ENCODE results near the gene SLC25A21. TPM values are rescaled to one million over a fixed set of nuclear protein-coding genes. Genes with fewer than 3 reads are reported as not detected.

SLC25A21 gene
- total RNA-seq, 2 donors from 2014 or later = not detected

DNA sequence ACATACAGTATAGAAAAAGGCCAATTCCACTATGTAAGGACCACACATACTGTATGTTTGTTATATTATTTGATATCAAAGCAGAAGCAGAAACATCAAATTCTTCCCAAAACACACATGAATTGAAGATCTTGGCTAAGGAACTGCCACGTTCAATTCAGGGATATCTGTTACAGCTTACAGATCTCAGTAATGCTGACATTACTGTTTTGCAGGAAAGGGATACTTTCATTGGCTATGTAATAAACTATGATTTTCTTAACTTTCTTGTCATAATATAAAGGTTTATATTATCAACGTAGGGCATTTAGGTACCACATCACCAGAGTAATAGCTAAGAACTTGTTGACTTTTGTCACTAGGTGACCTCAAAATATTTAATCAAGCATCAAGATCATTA is 362.2 kb downstream of the SLC25A21 start:
- Mint-ChIP-seq H3K27ac (no peak overlapping the region), H3K27me3 (ENCODE audit: low read depth) (no peaks in the 10 kb centered on the region), H3K4me1 (ENCODE audit: low read depth) (no peaks in the 10 kb centered on the region), H3K4me3 (no peak overlapping the region), H3K36me3 (ENCODE audit: insufficient read depth in 2 of 2) (peaks cover 0 to 2% of the 10 kb centered on the region in 2 donors), H3K9me3 (peaks cover 1 to 2% of the 10 kb centered on the region in 2 donors)
- ATAC-seq (replicated peaks in 1 of 2) (no peak), DNase-seq (no peak)

DNA sequence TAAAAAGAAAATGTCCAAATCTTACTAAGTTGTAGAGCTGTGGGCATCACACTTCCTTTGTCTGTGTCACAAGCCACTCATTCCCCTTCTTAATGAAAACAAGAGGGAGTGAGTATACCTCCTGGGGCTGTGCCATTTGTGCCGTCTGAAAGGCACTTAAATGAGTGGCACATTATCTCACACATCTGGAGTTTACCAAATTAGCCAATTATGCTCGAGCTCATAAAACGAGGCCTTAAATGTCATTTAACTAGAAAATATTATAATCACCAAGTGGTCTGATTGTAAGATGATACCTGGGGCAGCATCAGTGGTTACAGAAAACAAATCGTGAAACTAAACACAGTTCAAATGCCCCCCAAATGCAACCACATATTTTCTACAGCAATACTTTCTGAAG is 364.7 kb downstream of the SLC25A21 start:
- no peaks in the 10 kb centered on the region for H3K4me1 Mint-ChIP-seq (ENCODE audit: low read depth)
- H3K27ac Mint-ChIP-seq = no peak overlapping the region
- no peaks in the 10 kb centered on the region for H3K27me3 Mint-ChIP-seq (ENCODE audit: low read depth)
- DNase-seq (no peak), ATAC-seq (replicated peaks in 1 of 2) (no peak)
- peaks cover 0 to 2% of the 10 kb centered on the region in 2 donors for H3K36me3 Mint-ChIP-seq (ENCODE audit: insufficient read depth in 2 of 2)
- H3K4me3 Mint-ChIP-seq = no peak overlapping the region
- peaks cover 2 to 4% of the 10 kb centered on the region in 2 donors for H3K9me3 Mint-ChIP-seq

DNA sequence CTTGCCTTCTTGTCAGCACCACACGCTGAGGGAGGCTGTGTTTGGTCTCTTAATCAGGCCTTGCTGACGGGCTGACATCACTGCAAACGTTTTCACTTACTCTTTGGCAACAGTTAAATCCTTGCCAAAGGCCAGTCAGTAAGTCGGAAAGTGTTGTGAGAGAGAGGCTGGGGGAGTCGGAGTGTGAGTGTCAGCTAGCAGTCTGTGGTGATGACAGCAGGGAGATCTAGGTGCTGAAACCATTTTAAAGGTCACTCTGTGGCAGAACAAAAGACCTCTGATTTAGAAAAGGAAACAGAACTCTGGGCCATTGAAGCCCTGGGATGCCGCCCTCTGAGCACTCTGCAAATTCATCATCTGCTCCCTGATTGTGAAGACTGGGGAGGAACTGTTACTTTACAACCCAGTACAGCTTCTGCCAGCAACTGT is 367.3 kb downstream of the SLC25A21 start:
- ATAC-seq (replicated peaks in 1 of 2) (no peak), DNase-seq (no peak)
- Mint-ChIP-seq H3K9me3 (peaks cover 2 to 4% of the 10 kb centered on the region in 2 donors), H3K4me3 (no peak overlapping the region), H3K4me1 (ENCODE audit: low read depth) (no peaks in the 10 kb centered on the region), H3K36me3 (ENCODE audit: insufficient read depth in 2 of 2) (peaks cover 0 to 2% of the 10 kb centered on the region in 2 donors), H3K27ac (no peak overlapping the region), H3K27me3 (ENCODE audit: low read depth) (no peaks in the 10 kb centered on the region)

DNA sequence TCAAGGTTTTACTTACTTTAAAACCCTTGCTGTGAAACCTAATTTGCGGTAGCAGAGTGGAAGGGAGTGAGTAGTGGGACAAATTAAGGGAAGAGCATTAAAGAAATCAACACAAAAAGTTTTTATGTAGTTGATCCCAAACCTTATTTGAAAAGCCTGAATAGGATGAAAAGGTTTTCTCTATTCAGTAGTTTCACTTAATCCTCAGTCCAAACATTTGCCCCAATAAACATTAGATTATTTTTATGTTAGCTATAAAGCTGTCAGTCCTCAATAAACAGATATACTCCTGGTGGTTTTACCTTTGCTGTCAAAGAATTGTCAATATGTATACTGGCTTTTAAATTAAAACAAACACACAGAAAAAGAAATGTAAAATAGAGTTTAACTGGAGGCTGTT is 374.8 kb downstream of the SLC25A21 start:
- Mint-ChIP-seq H3K27me3 (ENCODE audit: low read depth) (no peaks in the 10 kb centered on the region), H3K27ac (no peak overlapping the region), H3K36me3 (ENCODE audit: insufficient read depth in 2 of 2) (no peaks in the 10 kb centered on the region), H3K4me3 (no peak overlapping the region), H3K9me3 (peaks cover 0 to 2% of the 10 kb centered on the region in 2 donors), H3K4me1 (ENCODE audit: low read depth) (no peaks in the 10 kb centered on the region)
- DNase-seq = no peak
- no peak for ATAC-seq (replicated peaks in 1 of 2)

DNA sequence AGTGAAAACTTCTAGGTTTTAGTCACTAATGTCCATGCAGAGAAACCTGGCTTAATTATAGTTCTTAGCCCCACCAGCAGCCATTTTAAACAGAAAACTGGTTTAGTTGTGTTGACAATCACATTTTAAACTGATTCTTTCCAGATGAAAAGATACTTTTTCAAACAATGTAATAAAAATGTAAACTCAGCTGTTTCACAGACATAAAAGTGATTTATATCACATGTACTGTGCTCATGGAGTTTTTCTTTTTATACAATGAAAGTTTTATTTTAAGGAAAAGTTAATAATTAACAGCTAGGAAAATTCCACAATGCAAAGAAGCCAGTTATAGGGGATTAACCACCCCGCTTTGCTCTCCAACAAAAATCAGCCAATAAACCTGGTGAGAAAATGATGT is 381.0 kb downstream of the SLC25A21 start:
- no peaks in the 10 kb centered on the region for H3K4me1 Mint-ChIP-seq (ENCODE audit: low read depth)
- DNase-seq = no peak
- H3K36me3 Mint-ChIP-seq (ENCODE audit: insufficient read depth in 2 of 2) = no peaks in the 10 kb centered on the region
- no peak for ATAC-seq (replicated peaks in 1 of 2)
- no peak overlapping the region for H3K27ac Mint-ChIP-seq
- no peak overlapping the region for H3K4me3 Mint-ChIP-seq
- H3K27me3 Mint-ChIP-seq (ENCODE audit: low read depth) = no peaks in the 10 kb centered on the region
- no peaks in the 10 kb centered on the region for H3K9me3 Mint-ChIP-seq

DNA sequence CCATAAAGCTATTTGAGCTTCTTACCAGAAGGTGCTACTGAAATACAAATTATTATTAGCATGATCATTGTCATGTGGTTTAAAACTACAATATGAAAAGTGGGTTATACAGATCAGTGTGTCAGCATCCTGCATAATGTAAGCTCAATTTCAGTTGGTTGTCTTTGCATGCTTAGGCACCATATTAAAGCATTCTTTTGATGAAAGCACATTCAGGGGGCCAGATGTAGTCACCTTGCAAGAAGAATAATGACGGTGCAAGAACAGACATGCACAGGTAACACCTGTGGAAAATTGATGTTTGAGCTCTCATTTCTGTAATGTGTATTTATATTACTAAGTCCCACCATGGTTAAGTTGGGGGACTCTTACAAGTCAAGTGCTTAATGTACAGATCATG is 386.9 kb downstream of the SLC25A21 start:
- Mint-ChIP-seq H3K36me3 (ENCODE audit: insufficient read depth in 2 of 2) (no peaks in the 10 kb centered on the region), H3K27ac (no peak overlapping the region), H3K27me3 (ENCODE audit: low read depth) (no peaks in the 10 kb centered on the region), H3K4me3 (no peak overlapping the region), H3K4me1 (ENCODE audit: low read depth) (no peaks in the 10 kb centered on the region), H3K9me3 (peaks cover 3 to 6% of the 10 kb centered on the region in 2 donors)
- ATAC-seq (replicated peaks in 1 of 2) = no peak
- no peak for DNase-seq

DNA sequence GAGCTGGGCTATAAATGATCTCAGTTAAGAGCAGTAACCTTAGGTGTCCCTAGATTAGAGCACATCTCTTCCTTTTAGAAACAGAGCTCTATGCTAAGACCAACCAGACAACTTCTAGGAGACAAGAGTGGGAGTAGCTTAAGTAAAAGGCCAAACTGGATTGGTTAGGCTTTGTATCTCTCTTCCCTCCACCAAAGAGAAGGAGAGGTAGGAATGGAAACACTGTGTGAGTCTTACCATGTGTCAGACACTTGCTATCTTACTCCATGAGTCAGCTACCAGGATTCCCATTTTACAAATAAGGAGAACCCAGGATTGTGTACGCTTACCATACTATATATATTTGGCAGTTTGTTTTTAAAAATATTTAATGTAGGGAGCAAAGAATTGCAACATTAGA is 387.9 kb downstream of the SLC25A21 start:
- ATAC-seq (replicated peaks in 1 of 2) = no peak

DNA sequence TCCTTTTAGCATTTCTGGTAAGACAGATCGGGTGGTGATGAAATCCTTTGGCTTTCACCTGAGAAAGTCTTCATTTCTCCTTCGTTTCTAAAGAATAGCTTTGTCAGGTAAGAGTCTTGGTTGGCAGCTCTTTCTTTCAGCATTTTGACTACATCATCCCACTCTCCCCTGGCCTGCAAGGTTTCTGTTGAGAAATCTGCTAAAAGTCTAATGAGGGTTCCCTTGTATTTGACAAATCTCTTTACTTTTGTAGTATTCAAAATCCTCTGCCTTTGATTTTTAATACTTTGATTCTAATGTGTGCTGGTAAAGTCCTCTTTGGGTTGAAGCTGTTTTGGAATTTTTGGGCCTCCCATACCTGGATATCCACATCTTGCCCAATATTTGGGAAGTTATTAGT is 390.5 kb downstream of the SLC25A21 start:
- Mint-ChIP-seq H3K9me3 (peaks cover 7 to 8% of the 10 kb centered on the region in 2 donors), H3K4me3 (no peak overlapping the region), H3K27ac (no peak overlapping the region), H3K27me3 (ENCODE audit: low read depth) (no peaks in the 10 kb centered on the region), H3K36me3 (ENCODE audit: insufficient read depth in 2 of 2) (no peaks in the 10 kb centered on the region), H3K4me1 (ENCODE audit: low read depth) (no peaks in the 10 kb centered on the region)
- ATAC-seq (replicated peaks in 1 of 2) = no peak
- no peak for DNase-seq

More for the DNA sequence above, 387.9 kb downstream of the SLC25A21 start:
- peaks cover 3 to 6% of the 10 kb centered on the region in 2 donors for H3K9me3 Mint-ChIP-seq
- H3K4me1 Mint-ChIP-seq (ENCODE audit: low read depth) = no peaks in the 10 kb centered on the region
- H3K36me3 Mint-ChIP-seq (ENCODE audit: insufficient read depth in 2 of 2) = no peaks in the 10 kb centered on the region
- DNase-seq = no peak
- no peak overlapping the region for H3K4me3 Mint-ChIP-seq
- no peak overlapping the region for H3K27ac Mint-ChIP-seq
- no peaks in the 10 kb centered on the region for H3K27me3 Mint-ChIP-seq (ENCODE audit: low read depth)

DNA sequence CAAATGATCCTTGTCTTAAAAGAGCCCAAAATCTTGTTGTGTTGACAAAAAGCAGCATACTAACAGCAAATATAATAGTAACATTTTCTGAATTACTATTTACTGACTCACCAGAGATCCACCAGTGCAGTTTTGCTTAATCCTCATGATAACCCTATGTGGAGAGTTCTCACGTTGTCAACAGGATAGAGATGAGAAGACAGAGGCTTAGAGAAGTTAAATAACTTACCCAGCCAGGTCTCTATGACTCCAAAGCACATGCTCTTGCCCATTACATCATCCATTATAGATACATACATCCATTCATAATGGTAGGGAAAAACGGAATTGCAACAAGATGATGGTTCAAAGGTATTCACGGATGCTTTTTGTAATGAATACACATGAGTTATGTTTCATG is 398.8 kb downstream of the SLC25A21 start:
- H3K27me3 Mint-ChIP-seq (ENCODE audit: low read depth) = no peaks in the 10 kb centered on the region
- H3K4me3 Mint-ChIP-seq = no peak overlapping the region
- H3K9me3 Mint-ChIP-seq = peaks cover 4% of the 10 kb centered on the region in 2 donors
- DNase-seq (no peak), ATAC-seq (replicated peaks in 1 of 2) (no peak)
- no peak overlapping the region for H3K27ac Mint-ChIP-seq
- H3K4me1 Mint-ChIP-seq (ENCODE audit: low read depth) = no peaks in the 10 kb centered on the region
- no peaks in the 10 kb centered on the region for H3K36me3 Mint-ChIP-seq (ENCODE audit: insufficient read depth in 2 of 2)

DNA sequence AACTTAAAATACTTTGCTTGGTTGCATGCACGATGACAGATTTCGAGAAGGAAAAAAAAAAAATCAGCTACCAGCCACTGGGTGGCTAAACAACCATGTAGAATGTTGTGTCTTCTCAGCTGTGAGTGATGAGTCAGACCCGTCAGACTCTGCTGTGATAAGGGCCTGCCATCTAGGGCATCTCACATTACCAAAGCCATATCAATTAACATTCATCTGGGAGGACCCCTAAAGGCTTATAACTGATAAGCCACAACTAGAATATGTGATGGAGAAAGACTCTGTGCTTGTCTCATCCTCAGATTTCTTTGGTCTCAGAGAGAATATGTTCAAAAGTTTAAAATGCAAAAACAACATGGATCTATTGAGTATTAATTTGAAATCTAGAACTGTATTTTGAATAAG is 399.3 kb downstream of the SLC25A21 start:
- Mint-ChIP-seq H3K4me1 (ENCODE audit: low read depth) (no peaks in the 10 kb centered on the region), H3K4me3 (no peak overlapping the region), H3K9me3 (peaks cover 2 to 4% of the 10 kb centered on the region in 2 donors), H3K27me3 (ENCODE audit: low read depth) (no peaks in the 10 kb centered on the region), H3K36me3 (ENCODE audit: insufficient read depth in 2 of 2) (no peaks in the 10 kb centered on the region), H3K27ac (no peak overlapping the region)
- no peak for ATAC-seq (replicated peaks in 1 of 2)
- DNase-seq = no peak

DNA sequence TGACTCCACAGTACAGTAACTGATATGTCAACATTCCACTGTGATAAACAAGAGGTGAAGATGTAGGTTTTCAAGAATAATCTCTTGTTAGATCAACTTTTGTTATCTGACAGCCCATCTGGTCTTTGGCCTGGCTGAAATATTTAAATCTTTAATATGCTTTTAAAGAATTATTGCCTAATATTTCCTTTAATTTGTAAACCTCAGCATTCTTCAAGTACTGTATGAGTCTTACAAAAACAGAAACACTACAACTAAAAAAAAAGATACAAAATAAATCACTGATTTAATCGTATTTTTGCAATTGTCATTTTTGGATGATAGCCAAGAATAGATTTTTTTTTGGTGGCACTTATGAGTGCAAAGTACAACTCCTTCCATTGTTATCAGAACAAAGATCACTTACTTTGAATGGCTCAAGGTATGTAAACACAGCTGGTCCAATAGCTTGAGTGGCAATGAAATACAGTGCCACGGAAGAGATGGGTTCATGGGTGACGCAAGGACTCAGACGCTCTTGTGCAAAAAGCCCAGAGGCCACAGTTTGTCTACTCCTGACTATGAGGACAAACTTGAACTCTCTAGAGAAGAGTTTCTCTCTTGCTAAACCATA is 401.3 kb downstream of the SLC25A21 start:
- H3K27me3 Mint-ChIP-seq (ENCODE audit: low read depth) = no peaks in the 10 kb centered on the region
- no peak for ATAC-seq (replicated peaks in 1 of 2)
- H3K9me3 Mint-ChIP-seq = peaks cover 0 to 4% of the 10 kb centered on the region in 2 donors
- H3K4me1 Mint-ChIP-seq (ENCODE audit: low read depth) = no peaks in the 10 kb centered on the region
- no peak overlapping the region for H3K4me3 Mint-ChIP-seq
- H3K27ac Mint-ChIP-seq = no peak overlapping the region
- H3K36me3 Mint-ChIP-seq (ENCODE audit: insufficient read depth in 2 of 2) = no peaks in the 10 kb centered on the region
- no peak for DNase-seq

DNA sequence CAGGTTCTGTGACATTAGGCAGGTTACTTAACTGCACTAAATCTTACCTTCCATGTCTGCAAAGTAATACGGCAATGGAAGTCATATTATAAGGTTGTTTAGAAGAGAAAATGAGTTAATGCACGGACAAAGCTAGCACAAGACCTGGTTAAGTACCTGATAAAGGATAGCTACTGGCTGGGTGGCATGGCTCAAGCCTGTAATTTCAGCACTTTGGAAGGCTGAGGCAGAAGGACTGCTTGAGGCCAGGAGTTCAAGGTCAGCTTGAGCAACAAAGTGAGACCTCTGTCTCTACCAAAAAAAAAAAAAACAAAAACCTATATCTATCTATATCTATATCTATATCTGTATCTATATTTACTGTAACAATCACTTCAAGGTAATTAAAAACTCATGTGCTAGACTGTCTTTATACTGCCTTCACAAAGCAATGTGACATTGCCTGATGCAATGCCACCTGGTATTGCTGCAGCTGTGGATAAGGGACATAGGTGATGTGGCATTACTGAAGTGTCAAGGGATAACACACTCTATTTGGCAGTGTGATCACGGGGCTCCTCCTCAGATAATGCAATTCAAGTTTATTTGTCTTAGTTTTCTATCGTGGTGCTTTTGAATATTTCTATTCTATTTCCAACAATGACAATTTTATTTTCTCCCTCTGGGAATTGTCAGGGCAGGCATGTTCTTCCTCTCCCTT is 403.6 kb downstream of the SLC25A21 start:
- ATAC-seq (replicated peaks in 1 of 2) = no peak

DNA sequence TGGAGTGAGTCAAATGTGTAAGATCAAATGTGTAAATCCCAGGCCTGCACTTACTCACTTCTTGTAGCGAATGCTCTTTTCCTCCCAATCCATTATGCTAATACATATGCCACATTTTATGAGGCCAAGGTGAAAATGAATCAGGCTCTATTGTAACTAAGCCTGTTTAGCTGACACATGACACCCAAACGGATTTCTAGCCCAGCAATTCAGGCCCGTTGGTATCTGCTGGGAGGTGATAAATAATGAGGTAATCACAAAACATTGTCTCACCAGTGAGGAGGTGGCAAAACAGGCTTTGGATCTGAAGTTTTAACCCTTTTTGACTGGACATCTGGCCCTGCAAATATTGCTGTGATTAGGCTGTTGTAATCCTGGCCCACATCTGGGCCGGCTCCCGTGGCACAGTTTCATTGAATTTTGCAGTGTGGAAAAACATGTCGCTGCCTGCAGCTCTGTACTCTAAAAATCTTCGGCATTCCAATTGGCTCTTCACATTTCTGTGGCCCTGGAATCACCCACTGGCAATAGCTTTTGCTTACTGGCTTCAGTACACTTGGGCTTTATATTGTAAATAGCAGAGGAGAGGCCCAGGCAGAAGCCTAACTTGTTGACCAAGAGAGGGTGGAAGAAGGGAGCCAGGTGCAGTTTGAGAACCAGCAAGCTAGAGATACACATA is 404.7 kb downstream of the SLC25A21 start:
- Mint-ChIP-seq H3K4me1 (ENCODE audit: low read depth) (no peaks in the 10 kb centered on the region), H3K27me3 (ENCODE audit: low read depth) (no peaks in the 10 kb centered on the region), H3K36me3 (ENCODE audit: insufficient read depth in 2 of 2) (no peaks in the 10 kb centered on the region), H3K27ac (no peak overlapping the region), H3K4me3 (no peak overlapping the region), H3K9me3 (peaks cover 0 to 5% of the 10 kb centered on the region in 2 donors)
- DNase-seq (no peak), ATAC-seq (replicated peaks in 1 of 2) (no peak)

More for the DNA sequence above, 403.6 kb downstream of the SLC25A21 start:
- no peaks in the 10 kb centered on the region for H3K4me1 Mint-ChIP-seq (ENCODE audit: low read depth)
- DNase-seq = no peak
- H3K36me3 Mint-ChIP-seq (ENCODE audit: insufficient read depth in 2 of 2) = no peaks in the 10 kb centered on the region
- H3K4me3 Mint-ChIP-seq = no peak overlapping the region
- no peaks in the 10 kb centered on the region for H3K27me3 Mint-ChIP-seq (ENCODE audit: low read depth)
- H3K27ac Mint-ChIP-seq = no peak overlapping the region
- peaks cover 0 to 5% of the 10 kb centered on the region in 2 donors for H3K9me3 Mint-ChIP-seq
